ENCODE results near the gene TBL3.

TBL3 gene

DNA sequence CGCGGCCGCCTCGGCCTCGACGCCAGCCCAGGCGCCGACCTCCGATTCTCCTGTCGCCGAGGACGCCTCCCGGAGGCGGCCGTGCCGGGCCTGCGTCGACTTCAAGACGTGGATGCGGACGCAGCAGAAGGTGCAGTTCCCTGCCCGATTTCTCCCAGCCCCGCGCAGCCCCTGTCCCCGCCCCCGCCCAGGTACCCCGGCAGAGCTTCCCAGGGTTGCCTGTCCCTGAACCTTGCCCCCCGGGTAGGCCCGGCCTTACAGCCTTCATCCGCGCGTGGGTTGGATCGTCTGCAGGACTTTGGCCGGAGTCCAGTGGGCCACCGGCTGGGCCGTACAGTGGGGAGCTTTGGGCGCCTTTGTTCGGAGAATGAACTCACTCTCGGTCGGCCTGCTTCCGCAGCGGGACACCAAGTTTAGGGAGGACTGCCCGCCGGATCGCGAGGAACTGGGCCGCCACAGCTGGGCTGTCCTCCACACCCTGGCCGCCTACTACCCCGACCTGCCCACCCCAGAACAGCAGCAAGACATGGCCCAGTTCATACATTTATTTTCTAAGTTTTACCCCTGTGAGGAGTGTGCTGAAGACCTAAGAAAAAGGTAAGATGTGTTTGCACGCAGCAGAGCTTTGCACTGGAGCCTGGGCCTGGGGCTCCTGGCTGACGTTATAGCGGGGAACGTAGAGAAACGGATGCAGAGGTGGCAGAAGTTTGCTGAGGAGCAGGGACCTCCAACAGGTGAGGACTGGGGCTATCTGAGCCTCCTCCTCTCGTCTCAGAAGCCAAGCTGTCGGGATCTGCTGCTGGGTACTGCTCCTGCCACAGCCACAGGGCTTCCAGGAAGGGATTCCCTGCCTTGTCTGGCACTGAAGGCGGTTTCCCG, 12.7 kb downstream of the TBL3 start:
- no peak for DNase-seq

DNA sequence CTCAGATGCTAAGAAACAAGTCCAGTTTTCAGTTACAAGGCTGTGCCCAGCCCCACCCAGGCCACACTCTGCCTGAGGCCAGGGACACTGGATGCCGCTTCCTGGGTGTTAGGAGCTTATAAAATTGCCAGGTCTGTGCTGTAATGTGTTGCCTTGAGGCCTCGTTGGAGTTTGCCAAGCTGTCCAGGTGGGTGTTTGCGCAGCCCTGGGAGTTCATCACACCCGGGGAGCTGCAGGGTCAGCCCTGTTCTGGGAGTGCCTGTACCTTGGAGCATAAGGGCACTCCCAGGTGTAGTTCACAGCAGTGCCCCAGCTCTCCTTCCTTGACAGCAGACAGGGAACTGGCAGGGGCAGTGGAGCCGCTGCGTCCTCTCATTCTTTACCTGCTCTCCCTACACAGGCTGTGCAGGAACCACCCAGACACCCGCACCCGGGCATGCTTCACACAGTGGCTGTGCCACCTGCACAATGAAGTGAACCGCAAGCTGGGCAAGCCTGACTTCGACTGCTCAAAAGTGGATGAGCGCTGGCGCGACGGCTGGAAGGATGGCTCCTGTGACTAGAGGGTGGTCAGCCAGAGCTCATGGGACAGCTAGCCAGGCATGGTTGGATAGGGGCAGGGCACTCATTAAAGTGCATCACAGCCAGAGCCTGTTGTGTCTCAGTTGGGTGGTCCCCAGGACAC, 13.8 kb downstream of the TBL3 start:
- no peak for DNase-seq

- DNase-seq: no peak
Measured at GRCh38 chr16:1987198-1987597, 15.3 kb downstream of the TBL3 start.

DNA sequence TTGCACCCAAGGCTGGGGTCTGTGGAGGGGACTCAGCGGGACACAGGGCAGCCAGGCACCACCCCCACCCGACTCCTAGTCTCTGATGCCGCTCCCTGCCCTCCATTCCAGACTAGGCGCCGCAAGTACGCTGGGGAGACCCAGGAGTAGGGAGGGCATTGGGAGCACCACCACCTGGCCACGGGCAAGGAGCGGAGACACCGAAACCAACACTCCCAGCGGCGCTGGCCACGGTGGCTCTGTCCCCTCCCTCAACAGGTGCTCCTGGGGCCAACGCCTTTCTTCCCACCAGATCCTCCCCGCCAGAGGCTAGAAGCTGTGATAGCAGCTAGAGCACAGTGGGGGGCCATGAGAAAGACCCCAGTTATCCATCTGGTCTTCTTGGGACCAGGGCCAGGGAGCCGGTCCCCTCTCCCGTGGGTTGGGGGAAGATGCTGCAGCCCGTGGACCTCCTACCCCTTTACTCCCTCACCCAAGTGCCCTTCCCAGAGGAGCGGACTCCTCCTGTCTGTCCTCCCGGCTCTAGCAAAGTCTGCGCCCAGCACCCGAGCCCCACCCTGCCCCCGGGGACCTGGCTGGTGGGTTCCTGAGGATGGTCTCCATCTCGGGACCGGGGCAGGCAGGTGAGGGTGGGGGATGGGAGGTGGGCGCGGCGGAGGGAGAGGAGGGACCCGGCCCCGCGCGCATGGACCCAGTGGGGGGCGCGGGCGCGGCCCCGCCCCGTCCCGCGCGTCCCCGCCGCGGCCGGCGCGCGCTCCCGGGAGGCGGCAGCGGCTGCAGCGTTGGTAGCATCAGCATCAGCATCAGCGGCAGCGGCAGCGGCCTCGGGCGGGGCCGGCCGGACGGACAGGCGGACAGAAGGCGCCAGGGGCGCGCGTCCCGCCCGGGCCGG, 17.6 kb downstream of the TBL3 start, which contains the start of gene SYNGR3:
Gene SYNGR3 (plus strand): TSS at position 762 of the 892 bp plus-strand sequence. CDS start 133 bp downstream, outside the sequence.
- DNase-seq: no peak

GRCh38 chr16:1990101-1990350, 18.2 kb downstream of the TBL3 start:
- no peak for DNase-seq

DNA sequence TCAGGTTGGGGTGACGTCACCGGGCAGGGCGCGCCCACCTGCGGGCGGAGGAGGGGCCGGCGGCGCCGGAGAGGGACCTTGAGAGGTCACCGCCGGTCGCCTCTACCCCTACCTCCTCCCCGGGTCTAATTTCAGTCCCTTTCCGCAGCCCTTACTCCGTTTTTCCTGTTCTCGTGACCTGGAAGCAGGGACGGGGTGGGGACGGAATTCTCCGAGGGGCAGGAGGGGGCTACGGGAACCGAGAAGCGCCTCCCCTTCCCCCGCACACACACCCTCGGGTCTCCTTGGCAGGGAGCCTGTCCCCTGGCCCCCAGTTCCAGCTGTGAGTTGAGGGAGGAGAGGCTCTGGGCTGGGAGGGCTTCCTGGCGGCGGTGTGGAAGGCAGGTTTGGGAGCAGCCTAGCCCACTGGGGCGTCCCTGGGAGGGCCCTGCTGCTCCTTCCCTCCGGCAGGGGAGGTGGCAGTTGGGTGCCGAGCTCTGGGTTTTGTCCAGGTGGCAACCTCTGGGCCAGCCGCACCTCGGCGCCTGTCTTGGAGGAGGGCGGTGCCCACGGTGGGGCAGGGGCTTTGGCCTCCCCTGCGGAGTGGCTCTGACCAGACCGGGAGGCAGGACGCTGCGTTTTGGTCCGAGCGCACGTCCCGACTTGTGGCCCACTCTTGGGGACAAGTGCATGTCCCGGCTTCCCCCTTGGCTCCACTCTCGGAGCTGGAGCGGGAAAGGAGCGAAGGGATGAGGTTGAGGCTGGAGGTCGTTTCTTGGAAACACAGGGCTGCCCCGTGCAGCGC, 18.7 kb downstream of the TBL3 start:
- peak; percentile 50 for DNase-seq

GRCh38 chr16:1991135-1991551, 19.3 kb downstream of the TBL3 start:
- DNase-seq: peak; percentile 61

- no peak for DNase-seq
Measured at GRCh38 chr16:1991588-1991947, 19.7 kb downstream of the TBL3 start.

- DNase-seq: peak; percentile 97
Measured at GRCh38 chr16:1991948-1992703, 20.3 kb downstream of the TBL3 start.

GRCh38 chr16:1992704-1993317, 21.0 kb downstream of the TBL3 start:
- no peak for DNase-seq

GRCh38 chr16:1993731-1994131, 21.9 kb downstream of the TBL3 start:
- no peak for DNase-seq

DNA sequence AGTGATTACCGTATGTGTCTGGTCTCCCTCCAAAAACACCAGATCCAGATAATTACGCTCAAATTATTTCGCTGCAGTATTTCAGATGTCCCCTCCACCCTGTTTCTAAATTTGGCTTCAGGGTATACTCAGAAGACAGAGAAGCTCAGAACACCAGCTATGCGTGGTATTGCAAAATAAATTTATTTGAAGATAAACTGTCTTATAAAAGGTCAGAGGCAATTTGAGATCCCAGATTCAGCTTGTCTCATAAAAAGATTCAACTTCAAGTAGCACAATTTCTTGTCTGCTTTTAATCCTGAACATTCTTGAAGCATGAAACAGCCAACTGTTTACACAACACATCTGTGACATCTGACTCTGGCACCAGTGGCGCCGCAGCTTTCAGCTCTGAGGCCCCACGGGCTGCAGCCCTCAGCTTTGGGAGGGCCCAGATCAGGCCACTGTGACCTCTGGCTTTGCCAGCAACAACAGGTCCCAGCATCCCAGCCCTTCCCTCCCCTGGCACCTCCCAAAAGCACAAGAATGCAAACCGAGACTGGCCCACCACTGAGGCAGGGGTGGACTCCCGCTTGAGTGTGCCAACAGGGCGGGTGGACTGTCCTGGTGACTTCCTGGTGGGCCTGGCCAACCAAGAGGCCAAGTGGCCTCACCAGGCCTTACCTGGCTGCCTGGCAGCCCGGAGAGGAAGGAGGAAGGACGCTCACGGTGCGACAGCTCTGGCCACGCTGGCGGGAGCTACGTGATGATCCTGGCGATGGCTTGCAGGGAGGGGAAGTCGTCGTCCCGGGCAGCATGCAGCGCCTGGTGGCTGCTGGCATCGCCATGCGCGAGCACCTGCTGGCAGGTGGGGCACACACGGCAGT, 25.9 kb downstream of the TBL3 start:
- no peak for DNase-seq

- DNase-seq: no peak
Measured at GRCh38 chr16:1998360-1998835, 26.5 kb downstream of the TBL3 start.

GRCh38 chr16:1998852-1999801, 27.3 kb downstream of the TBL3 start:
- no peak for DNase-seq

DNA sequence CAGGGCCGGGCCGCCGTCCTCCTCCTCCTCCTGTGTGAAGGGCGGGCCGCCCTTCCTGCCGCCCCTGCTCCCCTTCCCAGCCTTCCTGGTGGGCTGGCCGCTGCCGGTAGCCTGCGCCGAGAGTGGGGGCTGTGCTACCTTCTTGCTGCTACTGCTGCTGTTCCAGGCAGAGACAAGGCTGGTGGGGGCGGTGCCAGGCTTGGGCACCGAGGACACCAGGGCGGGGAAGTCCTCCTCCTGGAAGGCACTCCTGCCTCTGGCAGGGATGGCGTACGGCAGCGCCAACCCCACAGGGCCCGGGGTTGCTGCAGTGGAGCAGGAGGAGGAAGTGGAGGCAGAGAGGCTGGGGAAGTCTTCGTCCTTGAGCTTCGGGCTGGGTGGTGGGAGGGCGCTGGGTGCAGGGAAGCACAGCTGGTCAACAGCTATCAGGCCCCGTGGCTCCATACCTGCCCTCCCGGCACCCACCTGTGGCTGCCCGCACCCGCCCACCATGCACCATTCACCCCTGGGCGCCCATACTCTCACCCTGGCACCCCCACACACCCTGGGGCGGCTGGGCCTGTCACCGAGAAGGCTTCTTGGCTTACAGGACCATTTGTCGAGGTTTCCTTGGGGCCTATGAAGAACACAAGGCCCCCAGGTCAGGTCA, 28.1 kb downstream of the TBL3 start:
- DNase-seq: no peak

DNA sequence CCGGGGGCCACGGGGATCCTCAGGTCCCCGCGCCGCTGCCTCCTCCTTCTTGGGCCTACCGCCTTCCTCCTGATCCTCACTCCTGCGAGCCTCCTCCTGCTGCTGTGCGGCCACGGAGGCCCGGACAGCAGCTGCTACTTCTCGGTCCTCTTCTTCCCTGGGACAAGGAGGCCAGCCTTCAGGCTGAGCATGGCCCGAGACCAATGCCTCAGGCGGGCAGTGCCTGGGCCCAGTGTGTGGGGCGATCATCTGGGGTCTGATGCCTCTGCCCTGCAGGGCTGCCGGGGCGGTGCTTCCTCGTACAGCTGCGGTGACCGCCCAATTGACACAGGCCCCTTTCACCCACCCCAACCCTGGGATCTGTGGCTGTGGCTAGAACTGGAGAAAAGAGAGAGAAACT, 29.2 kb downstream of the TBL3 start:
- no peak for DNase-seq

- no peak for DNase-seq
Measured at GRCh38 chr16:2001456-2002355, 29.9 kb downstream of the TBL3 start.

All from stimulated activated CD4-positive, alpha-beta T cell treated with anti-CD3 and anti-CD28 coated beads, Interleukin-15, amount 100 ng/mL, for 24 hours (primary cell).